GM12878 (cell line): ENCODE data around the gene CASP3. TPM values are rescaled to one million over a fixed set of nuclear protein-coding genes. Genes with fewer than 3 reads are reported as not detected.

ENCODE experiments used
- ATAC-seq: fragments of 200-7000 bp; cut with Tn5 transposase; 3 replicates; pipeline ENCODE4 v1.9.1; 2020; ENCODE audit warnings: mild to moderate bottlenecking, moderate library complexity
- BruUV-seq: library from RNA; stranded (reverse); fragments of 400-500 nt; replicated peaks from 2 replicates; lab custom pipeline; 2021; lab: Mats Ljungman, UMichigan
- CTCF ChIA-PET: fragments of 300-600 bp; sonication (Branson Sonifier 250); formaldehyde crosslinking; extraction: SDS; loops from one replicate; lab custom pipeline; 2021; ENCODE audit warnings: inconsistent platforms; lab: Yijun Ruan, JAX
- POLR2A ChIA-PET: fragments of 350-600 bp; formaldehyde crosslinking; extraction: SDS; loops from one replicate; lab custom pipeline; 2021; ENCODE audit warnings: inconsistent platforms; lab: Charles Lee
- RAD21 ChIA-PET: fragments of 300-600 bp; sonication (Branson Sonifier 250); formaldehyde crosslinking; loops from one replicate; lab custom pipeline; 2023; ENCODE audit warnings: antibody characterized with exemption; ENCODE audit not compliant: unreplicated experiment; lab: Charles Lee
- SMC1A ChIA-PET: fragments of 300-600 bp; sonication (Branson Sonifier 250); formaldehyde crosslinking; loops from one replicate; lab custom pipeline; 2023; ENCODE audit not compliant: unreplicated experiment, uncharacterized antibody; lab: Charles Lee
- DNase-seq: peaks from one replicate; pipeline ENCODE4 v3.0.0-alpha.2; 2011; ENCODE audit warnings: low read depth, low spot score
- FAIRE-seq: peaks from 3 replicates; lab custom pipeline; 2011; peaks lifted over from hg19 to GRCh38; lab: Jason Lieb, UNC
- H2AFZ ChIP-seq: 2 replicates; pipeline ENCODE4 v1.6.0; 2011; ENCODE audit warnings: low read depth, low read length, control low read depth; ENCODE audit not compliant: control insufficient read depth
- H3K27ac ChIP-seq: 2 replicates; pipeline ENCODE4 v1.5.1; 2011; ENCODE audit warnings: control low read depth; ENCODE audit not compliant: control insufficient read depth, insufficient read depth
- H3K27me3 ChIP-seq, 2 experiments: replicated peaks in 1 of 2; 2 replicates each; pipeline versions ENCODE4 v1.6.0 to v1.6.1; 2011; ENCODE audit warnings: low read length in 1 of 2; ENCODE audit not compliant: control insufficient read depth in 2 of 2, insufficient read depth in 2 of 2
- H3K36me3 ChIP-seq, 2 experiments: 2 replicates each; pipeline ENCODE4 v1.5.1; 2011; ENCODE audit warnings: low read length in 1 of 2; ENCODE audit not compliant: control insufficient read depth in 2 of 2, insufficient read depth in 2 of 2
- H3K4me1 ChIP-seq: 2 replicates; pipeline ENCODE4 v1.6.1; 2011; ENCODE audit warnings: mild to moderate bottlenecking, low read length, moderate library complexity, mixed read lengths; ENCODE audit not compliant: control insufficient read depth, insufficient read depth
- H3K4me2 ChIP-seq: 2 replicates; pipeline ENCODE4 v1.6.0; 2011; ENCODE audit warnings: control low read depth; ENCODE audit not compliant: control insufficient read depth, insufficient read depth
- H3K4me3 ChIP-seq: fragments of 200-600 bp; sonication (generic); 2 replicates; pipeline ENCODE4 v1.5.1; 2016
- H3K79me2 ChIP-seq: 2 replicates; pipeline ENCODE4 v1.6.0; 2011; ENCODE audit warnings: low read length; ENCODE audit not compliant: control insufficient read depth, insufficient read depth
- H3K9ac ChIP-seq: 2 replicates; pipeline ENCODE4 v1.8.0; 2011; ENCODE audit warnings: low read length, control low read depth, mixed read lengths; ENCODE audit not compliant: control insufficient read depth, insufficient read depth
- H3K9me3 ChIP-seq: replicated peaks from 3 replicates; pipeline ENCODE4 v1.5.1; 2011; ENCODE audit warnings: mild to moderate bottlenecking, low read length; ENCODE audit not compliant: control insufficient read depth, insufficient read depth
- H4K20me1 ChIP-seq: 2 replicates; pipeline ENCODE4 v1.6.0; 2011; ENCODE audit not compliant: control insufficient read depth, insufficient read depth
- ATF7 ChIP-seq: fragments of 450-650 bp; IDR thresholded peaks from 2 replicates; pipeline ENCODE4 v1.6.1; 2016; ENCODE audit warnings: low read depth, mild to moderate bottlenecking
- BACH1 ChIP-seq: fragments of 450-650 bp; IDR thresholded peaks from 2 replicates; pipeline ENCODE4 v1.6.1; 2017; ENCODE audit warnings: mild to moderate bottlenecking, borderline replicate concordance
- CBX5 ChIP-seq: sonication (generic); IDR thresholded peaks from 2 replicates; pipeline ENCODE4 v1.6.1; 2016; ENCODE audit warnings: low read depth, moderate library complexity, mild to moderate bottlenecking, inconsistent platforms
- ELK1 ChIP-seq: IDR thresholded peaks from 2 replicates; pipeline ENCODE4 v1.6.1; 2012; ENCODE audit warnings: low read depth, low read length, improper control_type of control experiment
- GABPA ChIP-seq: IDR thresholded peaks from 2 replicates; pipeline ENCODE4 v1.6.1; 2014; ENCODE audit warnings: antibody characterized with exemption, low read depth, mild to moderate bottlenecking, inconsistent platforms
- HDGF ChIP-seq: fragments of 450-650 bp; IDR thresholded peaks from 2 replicates; pipeline ENCODE4 v1.6.1; 2016; ENCODE audit warnings: antibody characterized with exemption
- JUNB ChIP-seq: IDR thresholded peaks from 2 replicates; pipeline ENCODE4 v1.6.1; 2016; ENCODE audit warnings: antibody characterized with exemption, mild to moderate bottlenecking
- KLF5 ChIP-seq: fragments of 450-650 bp; IDR thresholded peaks from 2 replicates; pipeline ENCODE4 v1.6.1; 2014; ENCODE audit warnings: mild to moderate bottlenecking; ENCODE audit not compliant: partially characterized antibody
- LARP7 ChIP-seq: fragments of 450-650 bp; IDR thresholded peaks from 2 replicates; pipeline ENCODE4 v1.6.1; 2017; ENCODE audit warnings: mild to moderate bottlenecking
- MXI1 ChIP-seq: fragments of 150-350 bp; IDR thresholded peaks from 2 replicates; pipeline ENCODE4 v1.6.1; 2011; ENCODE audit warnings: low read depth, mild to moderate bottlenecking, inconsistent platforms, low read length, improper control_type of control experiment
- MYB ChIP-seq: fragments of 150-350 bp; IDR thresholded peaks from 2 replicates; pipeline ENCODE4 v1.6.1; 2014; ENCODE audit warnings: mild to moderate bottlenecking, low read depth, low read length, borderline replicate concordance
- NR2C1 ChIP-seq: fragments of 450-650 bp; IDR thresholded peaks from 2 replicates; pipeline ENCODE4 v1.6.1; 2017; ENCODE audit warnings: antibody characterized with exemption, mild to moderate bottlenecking, moderate library complexity
- NR2C2 ChIP-seq: IDR thresholded peaks from 2 replicates; pipeline ENCODE4 v1.6.1; 2011; ENCODE audit warnings: borderline replicate concordance, low read depth; ENCODE audit not compliant: control insufficient read depth, insufficient read length
- PAX8 ChIP-seq: fragments of 450-650 bp; IDR thresholded peaks from 2 replicates; pipeline ENCODE4 v1.6.1; 2017; ENCODE audit warnings: mild to moderate bottlenecking, moderate library complexity
- PML ChIP-seq: IDR thresholded peaks from 2 replicates; pipeline ENCODE4 v1.6.1; 2012; ENCODE audit warnings: low read length, inconsistent platforms
- RELA ChIP-seq: fragments of 450-650 bp; IDR thresholded peaks from 2 replicates; pipeline ENCODE4 v1.8.0; 2014; ENCODE audit warnings: borderline replicate concordance; ENCODE audit not compliant: partially characterized antibody
- SREBF1 ChIP-seq: IDR thresholded peaks from 2 replicates; pipeline ENCODE4 v1.6.1; 2012; ENCODE audit warnings: mild to moderate bottlenecking, low read length
- STAT1 ChIP-seq: fragments of 450-650 bp; conservative IDR thresholded peaks from 2 replicates; pipeline ENCODE4 v1.6.1; 2014; ENCODE audit warnings: antibody characterized with exemption, mild to moderate bottlenecking
- TBL1XR1 ChIP-seq: IDR thresholded peaks from 2 replicates; pipeline ENCODE4 v1.6.1; 2012; ENCODE audit warnings: low read depth, low read length, improper control_type of control experiment
- ZSCAN29 ChIP-seq: fragments of 450-650 bp; IDR thresholded peaks from 2 replicates; pipeline ENCODE4 v1.6.1; 2017; ENCODE audit warnings: mild to moderate bottlenecking, moderate library complexity
- WGBS: methylation state at CpG from one replicate; pipeline ENCODE4 v1.1.6; 2016; ENCODE audit warnings: low lambda C conversion rate; ENCODE audit not compliant: insufficient replicate concordance, insufficient coverage; ENCODE audit errors: missing lambda C conversion rate; 5-methylcytosine and 5-hydroxymethylcytosine counted together
- in situ Hi-C: fragments of 300-500 bp; cut with MboI; formaldehyde crosslinking; loops from 9 replicates; pipeline ENCODE4 v1.14.3; 2018; ENCODE audit warnings: mixed read lengths
- intact Hi-C: fragments of 100-400 bp; cut with micrococcal nuclease; formaldehyde crosslinking; loops from one replicate; pipeline ENCODE4 v1.14.2; 2022; ENCODE audit not compliant: unreplicated experiment
- polyA plus RNA-seq, 11 experiments: library from polyadenylated mRNA; depleted of rRNA in 4 of 11; unstranded in 6 of 11; stranded (reverse) in 5 of 11; fragments of >200 nt; fragmentation: Nextera tagmentation in 4 of 11; fragmentation: Illumina TruSeq in 1 of 11; extraction: Ambion mirVana in 4 of 11; extraction: Trizol in 1 of 11; gene quantifications; 1 replicate in 1 of 11; 2 replicates in 10 of 11; pipeline versions ENCODE4 v1.2.1 to v1.2.3, GENCODE V29; 2011 to 2016; ENCODE audit warnings: inconsistent platforms in 2 of 11, missing spikeins in 2 of 11, low read depth in 1 of 11
- total RNA-seq, 4 experiments: library from RNA; depleted of rRNA in 3 of 4; stranded (reverse); fragments of >200 nt in 3 of 4; fragmentation: Illumina TruSeq in 1 of 4; extraction: Trizol in 1 of 4; gene quantifications; 2 replicates each; pipeline versions ENCODE4 v1.2.1 to v1.2.3, GENCODE V29; 2013 to 2021

The CASP3 gene
- total and polyA plus RNA-seq, 10 of the 15 experiments (the other 5 are each of a cell fraction or from before 2014, with no cell fraction given) = 50.0 to 194 (median 74.4) TPM

- TF ChIP-seq GABPA (no peak), KLF5 (no peak)
These were observed 18.8 kb upstream of the CASP3 start (continued) for GRCh38 chr4:184668096-184668495.

GRCh38 chr4:184666670-184667069 is 17.4 kb upstream of the CASP3 start:
- ChIA-PET POLR2A (no interaction called here), SMC1A (no interaction called here), CTCF (no interaction called here), RAD21 (no interaction called here)
- no peak for ATAC-seq
- Histone ChIP-seq H4K20me1 (no peaks in the 10 kb centered on the region), H3K4me2 (no peak overlapping the region), H3K27me3 (no peaks in the 10 kb centered on the region), H3K79me2 (no peaks in the 10 kb centered on the region), H3K36me3 (peaks cover 3 to 9% of the 10 kb centered on the region in 2 experiments; a peak in 3 of 4 replicates), H3K9me3 (no peaks in the 10 kb centered on the region), H3K9ac (no peak overlapping the region), H3K4me3 (no peak overlapping the region), H2AFZ (no peak overlapping the region), H3K27ac (no peak overlapping the region), H3K4me1 (no peaks in the 10 kb centered on the region)
- no peak for TF ChIP-seq NR2C2
- TF ChIP-seq STAT1 = no peak
- no peak for TF ChIP-seq TBL1XR1
- TF ChIP-seq MXI1 = no peak
- TF ChIP-seq PML = no peak
- no peak for TF ChIP-seq RELA
- no peak for TF ChIP-seq PAX8
- TF ChIP-seq HDGF = no peak
- no peak for TF ChIP-seq MYB
- no peak for TF ChIP-seq BACH1
- no peak for TF ChIP-seq ZSCAN29
- TF ChIP-seq SREBF1 = no peak
- no peak for TF ChIP-seq ELK1
- TF ChIP-seq GABPA = no peak
- TF ChIP-seq ATF7 = no peak
- no peak for TF ChIP-seq NR2C1
- no peak for TF ChIP-seq LARP7
- no peak for TF ChIP-seq JUNB
- no peak for TF ChIP-seq CBX5
- no peak for FAIRE-seq
- intact Hi-C loops (no loop called here), in situ Hi-C loops (no loop called here)
- WGBS = 71% methylated on average over 6 of the region's 6 CpGs
- no TSS peak for BruUV-seq
- DNase-seq = no peak
